Measurements from ENCODE around the gene AXIN1. TPM values are rescaled to one million over a fixed set of nuclear protein-coding genes. Genes with fewer than 3 reads are reported as not detected.

Gene AXIN1
- total RNA-seq, 1 donor from 2014 or later, result 22.4 TPM

GRCh38 chr16:316741-317464 is 35.6 kb downstream of the AXIN1 start:
- Histone ChIP-seq H3K9me3 (no peaks in the 10 kb centered on the region), H3K36me3 (peaks cover 40% of the 10 kb centered on the region), H3K4me1 (peaks cover 4% of the 10 kb centered on the region), H3K27ac (no peak overlapping the region), H3K27me3 (ENCODE audit: low read depth) (no peaks in the 10 kb centered on the region), H3K4me3 (no peak overlapping the region)
- no peak for TF ChIP-seq CTCF (IDR thresholded peaks at IDR 0.05)
- ATAC-seq (no peak), DNase-seq (no peak)
- intact Hi-C loops (cut with DNase I), result no loop called here

GRCh38 chr16:314795-315299 is 37.7 kb downstream of the AXIN1 start:
- H3K4me3 ChIP-seq, result no peak overlapping the region
- no peak for ATAC-seq
- H3K4me1 ChIP-seq, result no peaks in the 10 kb centered on the region
- intact Hi-C loops (cut with DNase I), result no loop called here
- no peak for DNase-seq
- peaks cover 52% of the 10 kb centered on the region for H3K36me3 ChIP-seq
- TF ChIP-seq CTCF (IDR thresholded peaks at IDR 0.05), result no peak
- no peak overlapping the region for H3K27ac ChIP-seq
- H3K27me3 ChIP-seq (ENCODE audit: low read depth), result no peaks in the 10 kb centered on the region
- H3K9me3 ChIP-seq, result no peaks in the 10 kb centered on the region

GRCh38 chr16:314351-314750 is 38.2 kb downstream of the AXIN1 start:
- DNase-seq (no peak), ATAC-seq (no peak)
- no peak overlapping the region for H3K4me3 ChIP-seq
- no peaks in the 10 kb centered on the region for H3K9me3 ChIP-seq
- H3K36me3 ChIP-seq, result peaks cover 57% of the 10 kb centered on the region
- intact Hi-C loops (cut with DNase I), result no loop called here
- no peak for TF ChIP-seq CTCF (IDR thresholded peaks at IDR 0.05)
- no peaks in the 10 kb centered on the region for H3K4me1 ChIP-seq
- no peaks in the 10 kb centered on the region for H3K27me3 ChIP-seq (ENCODE audit: low read depth)
- no peak overlapping the region for H3K27ac ChIP-seq

DNA sequence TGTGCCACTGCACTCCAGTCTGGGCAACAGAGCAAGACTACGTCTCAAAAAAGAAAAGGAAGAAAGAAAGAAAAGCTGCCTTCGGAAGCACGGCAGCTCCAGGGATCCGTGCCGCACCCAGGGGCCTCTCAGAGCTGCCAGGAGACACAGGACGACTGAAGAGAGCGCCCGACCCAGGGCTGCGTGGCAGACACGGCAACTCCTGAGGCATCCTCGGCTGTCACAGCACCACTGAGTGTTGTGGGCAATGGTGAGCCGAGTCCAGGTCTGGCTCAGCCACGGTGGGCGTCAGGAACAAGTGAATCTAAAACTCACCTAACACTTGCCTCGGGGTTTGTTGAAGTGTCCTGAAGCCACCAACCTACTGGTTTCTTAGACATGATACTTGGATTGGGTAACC is 40.8 kb downstream of the AXIN1 start:
- H3K4me3 ChIP-seq, result no peak overlapping the region
- no peaks in the 10 kb centered on the region for H3K27me3 ChIP-seq (ENCODE audit: low read depth)
- H3K27ac ChIP-seq, result no peak overlapping the region
- H3K4me1 ChIP-seq, result no peaks in the 10 kb centered on the region
- DNase-seq (no peak), ATAC-seq (no peak)
- peaks cover 69% of the 10 kb centered on the region for H3K36me3 ChIP-seq
- TF ChIP-seq CTCF (IDR thresholded peaks at IDR 0.05), result no peak
- intact Hi-C loops (cut with DNase I), result no loop called here
- H3K9me3 ChIP-seq, result no peaks in the 10 kb centered on the region

GRCh38 chr16:309476-309875 is 43.0 kb downstream of the AXIN1 start:
- no peaks in the 10 kb centered on the region for H3K27me3 ChIP-seq (ENCODE audit: low read depth)
- DNase-seq (no peak), ATAC-seq (no peak)
- intact Hi-C loops (cut with DNase I), result no loop called here
- no peak overlapping the region for H3K27ac ChIP-seq
- no peaks in the 10 kb centered on the region for H3K9me3 ChIP-seq
- H3K4me3 ChIP-seq, result no peak overlapping the region
- peaks cover 79% of the 10 kb centered on the region for H3K36me3 ChIP-seq
- TF ChIP-seq CTCF (IDR thresholded peaks at IDR 0.05), result no peak
- H3K4me1 ChIP-seq, result no peaks in the 10 kb centered on the region

All from lower lobe of right lung (tissue), 2 donors.